NT2/D1 (cell line): Measurements from ENCODE around the gene CACNA2D2.

Source experiments
- YY1 ChIP-seq: IDR thresholded peaks from 2 replicates; pipeline ENCODE4 v1.6.1; 2011; ENCODE audit not compliant: insufficient read length, insufficient read depth
- ZNF274 ChIP-seq: IDR thresholded peaks from 2 replicates; pipeline ENCODE4 v1.6.1; 2011; ENCODE audit warnings: mild to moderate bottlenecking, low read depth, low read length

DNA sequence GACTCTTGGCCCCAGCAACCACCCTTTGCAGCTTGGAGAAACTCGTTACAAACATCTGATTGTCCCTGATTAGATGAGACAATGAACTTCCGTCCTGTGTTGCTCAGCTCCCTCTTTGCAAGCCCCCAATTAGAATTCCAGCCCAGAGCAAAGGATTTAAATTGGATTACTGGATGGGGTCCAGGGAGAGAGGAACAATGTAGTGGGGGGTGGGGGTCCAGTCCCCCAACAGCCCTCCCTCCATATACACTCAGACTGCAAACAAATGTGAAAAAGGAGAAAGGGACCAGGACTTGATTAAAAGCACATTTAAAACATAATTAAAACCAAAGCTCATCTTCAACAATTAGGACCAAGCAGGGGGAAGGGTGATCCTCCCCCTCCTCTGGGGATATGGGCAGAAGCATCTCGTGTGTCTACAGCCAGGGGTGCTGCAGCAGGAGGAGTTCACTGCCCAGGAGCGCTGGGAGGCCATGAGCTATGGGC is 72.4 kb downstream of the CACNA2D2 start:
- TF ChIP-seq ZNF274 (no peak), YY1 (no peak)
